GM10847 (cell line): ENCODE data around the gene P2RX3.

Experiments used
- POLR2A ChIP-seq: IDR thresholded peaks from 2 replicates; pipeline ENCODE4 v1.6.1; 2011; ENCODE audit not compliant: insufficient read length; ENCODE audit errors: extremely low read depth

P2RX3 gene

DNA sequence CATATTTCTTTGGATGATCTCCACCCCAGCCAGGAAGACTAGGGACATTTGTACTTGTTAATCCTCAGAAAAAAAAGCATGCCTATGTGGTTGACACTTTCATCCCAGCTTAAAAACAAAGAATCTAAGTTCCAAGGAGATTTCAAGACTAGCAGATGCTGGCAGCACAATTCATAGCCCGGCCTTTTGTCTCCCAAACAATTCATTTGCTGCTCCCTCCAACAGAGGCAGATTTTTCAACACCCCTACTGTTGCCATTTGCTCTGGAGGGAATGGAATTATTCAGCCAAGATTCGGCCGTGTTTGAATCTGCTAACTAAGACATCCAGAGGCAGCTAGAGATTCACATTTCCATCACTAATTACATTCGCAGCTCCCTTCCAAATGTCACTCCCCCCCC, 15.3 kb downstream of the P2RX3 start:
- no peak for TF ChIP-seq POLR2A

DNA sequence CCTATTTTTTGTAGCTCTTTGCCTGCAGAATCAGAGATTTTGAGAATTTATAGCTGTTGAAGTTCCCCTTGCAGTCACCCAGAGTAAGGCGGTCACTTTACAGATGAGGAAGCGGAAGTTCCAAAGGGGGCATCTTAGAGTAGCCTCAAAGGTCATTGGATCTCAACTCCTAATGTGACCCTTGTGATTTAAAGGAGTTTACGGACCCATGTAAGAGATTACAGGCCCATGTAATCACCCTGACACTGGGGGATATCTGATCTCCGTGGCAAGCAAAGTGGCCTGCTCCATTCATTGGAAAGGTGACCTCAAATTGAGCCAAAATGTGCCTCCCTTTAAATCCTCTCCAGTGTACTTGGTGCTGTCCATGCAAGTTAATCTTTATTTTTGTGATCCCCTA, 15.7 kb downstream of the P2RX3 start:
- TF ChIP-seq POLR2A, result no peak

DNA sequence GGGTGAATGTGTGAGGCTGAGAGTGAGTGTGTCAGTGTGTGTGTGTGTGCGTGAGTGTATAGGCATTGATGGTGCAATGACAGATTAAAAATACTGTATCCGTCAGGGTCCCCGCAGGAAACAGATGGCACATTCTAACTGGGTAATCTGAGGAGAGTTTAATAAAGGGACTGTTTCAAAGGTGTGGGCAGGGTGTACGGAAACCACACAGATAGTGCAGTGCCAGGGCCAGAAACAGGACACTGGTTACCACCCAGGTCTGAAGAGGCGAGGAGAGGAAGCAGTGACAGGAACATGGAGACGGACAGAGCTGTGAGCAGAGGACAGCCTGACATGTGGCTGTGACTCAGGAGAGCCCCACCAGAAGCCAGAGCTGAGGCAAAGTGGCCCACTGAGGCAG, 16.5 kb downstream of the P2RX3 start:
- no peak for TF ChIP-seq POLR2A

DNA sequence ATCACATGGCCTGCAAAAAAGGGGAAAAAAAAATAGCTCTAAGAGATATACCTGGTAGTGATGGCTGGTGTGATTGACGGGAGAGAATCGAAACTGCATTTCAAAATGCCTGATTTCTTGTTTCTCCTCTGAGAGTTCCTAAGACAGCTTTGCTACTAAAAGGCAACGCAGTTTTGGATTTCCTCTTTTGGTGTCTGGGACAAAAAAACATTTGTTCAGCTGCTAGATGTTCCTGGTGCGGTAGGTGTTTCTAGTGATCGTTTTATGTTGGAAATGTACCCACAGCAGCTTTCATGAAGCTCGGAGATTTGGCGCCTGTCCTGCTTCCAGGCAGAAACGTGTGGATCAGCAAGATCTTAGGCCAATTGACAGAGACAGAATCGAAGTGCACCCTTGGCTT, 18.1 kb downstream of the P2RX3 start:
- TF ChIP-seq POLR2A, result no peak

DNA sequence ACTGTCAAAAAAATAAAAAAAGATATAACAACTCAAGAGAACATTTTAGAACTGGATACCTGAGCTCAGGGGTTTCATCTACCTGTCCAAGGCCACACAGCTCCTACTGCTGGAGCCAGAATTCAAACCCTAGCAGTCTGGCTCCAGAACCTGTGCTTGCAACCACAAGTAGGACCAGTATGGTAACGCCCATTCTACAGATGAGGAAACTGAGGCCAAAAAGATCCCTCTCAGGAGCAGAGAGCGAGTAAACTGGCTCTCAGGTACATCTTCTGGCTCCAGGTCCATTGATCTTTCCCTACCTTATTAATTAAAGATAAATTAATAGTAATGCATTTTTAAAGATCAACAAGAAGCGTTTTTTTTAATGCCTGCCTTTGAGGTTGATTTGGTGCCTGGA, 19.2 kb downstream of the P2RX3 start:
- TF ChIP-seq POLR2A, result no peak

DNA sequence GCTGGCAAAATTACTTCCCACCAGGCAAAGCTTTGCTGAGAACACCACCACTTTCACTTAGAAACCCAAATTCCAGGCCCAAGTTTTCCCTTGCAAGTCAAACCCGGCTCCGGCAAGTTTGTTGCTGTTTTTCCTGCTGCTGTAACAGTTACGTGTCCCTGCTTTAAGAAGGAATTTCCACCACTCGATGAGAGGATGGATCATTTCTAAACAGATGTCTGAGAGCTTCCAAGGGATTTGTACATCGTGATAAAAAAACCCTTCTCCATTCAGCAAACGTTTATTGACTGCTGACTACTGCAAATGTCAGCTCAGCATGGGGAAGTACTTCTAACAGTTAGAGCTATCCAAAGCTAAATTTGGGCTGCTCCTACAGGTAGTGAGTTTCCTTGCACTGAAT, 19.7 kb downstream of the P2RX3 start:
- TF ChIP-seq POLR2A, result no peak

DNA sequence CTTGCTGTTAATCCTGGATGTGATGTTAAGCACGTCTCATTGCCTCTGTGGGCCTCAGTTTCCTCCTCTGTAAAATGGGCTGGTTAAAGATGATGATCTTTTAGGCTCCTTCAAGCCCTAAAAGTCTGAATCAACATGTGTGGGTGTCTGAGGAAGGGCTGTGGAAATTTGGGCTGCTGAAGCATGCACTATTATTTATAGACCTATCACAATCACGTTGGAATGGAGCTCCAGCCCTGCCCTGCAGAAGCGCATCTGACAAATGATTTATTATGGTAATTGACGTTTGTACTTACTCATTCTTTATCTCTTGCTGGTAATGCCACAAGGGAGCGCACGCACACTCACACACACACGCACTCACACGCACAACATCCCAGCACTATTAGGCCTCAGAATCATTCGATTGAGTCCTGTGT, 20.4 kb downstream of the P2RX3 start:
- TF ChIP-seq POLR2A, result no peak

DNA sequence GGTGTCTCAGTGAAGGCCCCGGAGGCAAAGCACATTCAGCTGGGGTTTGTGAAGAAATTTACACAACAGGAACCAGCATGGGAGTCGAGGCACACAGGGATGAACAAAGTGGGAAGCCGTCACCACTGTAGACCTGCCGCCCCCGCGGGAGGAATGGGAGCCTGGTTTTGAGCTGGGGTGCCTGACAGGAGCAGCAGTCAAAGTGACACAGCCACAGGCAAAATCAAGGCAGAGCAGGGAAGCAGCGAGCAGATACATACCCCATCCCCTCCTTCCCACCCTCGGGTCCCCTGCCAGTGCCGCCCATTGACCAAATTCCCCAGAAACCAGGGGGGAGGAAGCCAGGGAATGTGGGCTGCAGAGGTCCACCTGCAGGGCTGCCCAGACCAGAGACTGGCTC, 20.8 kb downstream of the P2RX3 start:
- TF ChIP-seq POLR2A, result no peak

DNA sequence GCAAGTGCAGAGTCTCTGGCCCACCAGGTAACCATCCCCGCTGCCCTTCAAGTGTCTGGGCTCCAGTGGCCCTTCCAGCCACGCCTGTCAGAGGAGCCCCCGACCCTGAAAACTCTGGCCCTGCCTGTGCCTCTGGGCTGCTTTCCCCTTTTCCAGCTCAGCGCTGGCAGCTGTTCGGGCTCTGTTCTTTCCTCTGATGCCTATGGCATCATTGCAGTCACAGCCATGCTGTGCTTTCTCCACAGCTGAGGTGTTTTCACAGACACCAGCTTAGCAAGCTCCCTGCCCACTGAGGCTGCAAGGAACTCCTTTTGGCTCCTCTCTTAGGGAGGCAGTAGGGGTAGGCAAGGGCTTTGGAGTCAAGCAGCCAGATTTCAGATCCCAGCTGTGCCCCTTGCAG, 21.2 kb downstream of the P2RX3 start:
- no peak for TF ChIP-seq POLR2A

DNA sequence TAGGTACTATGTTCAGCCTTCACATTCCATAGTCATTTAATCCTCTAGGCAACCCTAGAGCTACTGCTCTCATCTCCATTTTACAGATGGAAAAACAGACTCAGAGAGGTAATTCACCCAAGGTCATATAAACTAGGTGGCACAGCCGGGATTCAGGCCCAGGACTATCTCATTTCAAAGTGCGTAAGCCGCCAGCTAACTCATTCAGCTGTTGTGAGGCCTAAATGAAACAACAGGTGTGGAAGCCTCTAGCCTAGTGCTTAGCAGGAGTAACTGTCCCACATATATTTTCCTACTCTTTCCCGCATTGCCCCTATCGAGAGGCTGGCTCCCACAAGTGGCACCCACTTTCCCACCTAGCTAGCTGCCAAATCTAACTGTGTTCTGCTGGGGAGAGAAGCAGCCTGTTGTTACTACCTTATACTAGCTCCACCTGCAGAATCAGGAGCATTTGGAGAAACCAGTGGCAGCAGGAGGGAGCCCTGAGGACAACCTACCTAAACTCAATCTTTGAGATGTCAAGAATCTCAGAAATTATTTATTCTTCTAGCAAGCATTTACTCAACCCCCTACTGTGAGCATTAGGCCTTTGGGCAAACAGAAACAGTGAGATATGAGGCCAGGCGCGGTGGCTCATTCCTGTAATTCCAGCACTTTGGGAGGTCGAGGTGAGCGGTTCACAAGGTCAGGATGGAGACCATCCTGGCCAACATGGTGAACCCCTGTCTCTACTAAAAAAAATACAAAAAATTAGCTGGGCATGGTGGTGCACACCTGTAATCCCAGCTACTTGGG, 21.9 kb downstream of the P2RX3 start:
- no peak for TF ChIP-seq POLR2A

DNA sequence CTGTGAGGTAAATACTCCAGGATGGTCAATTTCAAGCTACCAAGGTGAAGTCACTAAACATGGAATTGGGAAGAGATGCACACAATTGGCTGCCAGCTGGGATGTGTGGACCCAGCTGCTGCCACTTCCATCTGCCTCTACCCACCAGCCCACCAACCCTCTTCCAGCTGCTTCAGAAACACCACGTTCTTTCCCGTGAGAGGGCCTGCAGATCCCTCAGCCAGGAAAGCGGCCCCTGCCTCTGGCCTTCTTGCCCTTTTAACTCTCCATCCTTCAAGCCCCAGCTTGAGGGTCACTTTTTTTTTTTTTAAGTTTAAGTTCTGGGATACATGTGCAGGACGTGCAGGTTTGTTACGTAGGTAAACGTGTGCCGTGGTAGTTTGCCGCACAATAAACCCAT, 22.8 kb downstream of the P2RX3 start:
- TF ChIP-seq POLR2A, result no peak

DNA sequence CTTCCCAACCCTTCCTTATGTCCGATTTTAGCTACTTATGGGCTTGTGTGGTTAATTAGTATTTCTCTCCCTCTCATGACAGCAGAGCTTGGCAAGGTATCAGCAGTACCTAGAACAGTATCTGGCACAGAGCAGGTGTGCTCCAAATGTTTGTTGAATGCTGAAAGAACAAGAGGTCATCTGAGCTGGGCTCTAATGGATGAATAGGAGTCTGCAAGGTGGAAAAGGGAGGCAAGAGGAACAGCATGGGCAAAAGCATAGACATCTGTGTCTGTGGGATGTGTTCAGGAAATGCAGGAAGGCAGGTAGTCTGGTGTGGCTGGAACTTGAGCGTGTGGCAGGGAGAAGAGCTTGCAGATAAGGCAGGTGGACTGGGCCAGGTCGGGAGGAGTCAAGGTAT, 23.8 kb downstream of the P2RX3 start:
- no peak for TF ChIP-seq POLR2A

DNA sequence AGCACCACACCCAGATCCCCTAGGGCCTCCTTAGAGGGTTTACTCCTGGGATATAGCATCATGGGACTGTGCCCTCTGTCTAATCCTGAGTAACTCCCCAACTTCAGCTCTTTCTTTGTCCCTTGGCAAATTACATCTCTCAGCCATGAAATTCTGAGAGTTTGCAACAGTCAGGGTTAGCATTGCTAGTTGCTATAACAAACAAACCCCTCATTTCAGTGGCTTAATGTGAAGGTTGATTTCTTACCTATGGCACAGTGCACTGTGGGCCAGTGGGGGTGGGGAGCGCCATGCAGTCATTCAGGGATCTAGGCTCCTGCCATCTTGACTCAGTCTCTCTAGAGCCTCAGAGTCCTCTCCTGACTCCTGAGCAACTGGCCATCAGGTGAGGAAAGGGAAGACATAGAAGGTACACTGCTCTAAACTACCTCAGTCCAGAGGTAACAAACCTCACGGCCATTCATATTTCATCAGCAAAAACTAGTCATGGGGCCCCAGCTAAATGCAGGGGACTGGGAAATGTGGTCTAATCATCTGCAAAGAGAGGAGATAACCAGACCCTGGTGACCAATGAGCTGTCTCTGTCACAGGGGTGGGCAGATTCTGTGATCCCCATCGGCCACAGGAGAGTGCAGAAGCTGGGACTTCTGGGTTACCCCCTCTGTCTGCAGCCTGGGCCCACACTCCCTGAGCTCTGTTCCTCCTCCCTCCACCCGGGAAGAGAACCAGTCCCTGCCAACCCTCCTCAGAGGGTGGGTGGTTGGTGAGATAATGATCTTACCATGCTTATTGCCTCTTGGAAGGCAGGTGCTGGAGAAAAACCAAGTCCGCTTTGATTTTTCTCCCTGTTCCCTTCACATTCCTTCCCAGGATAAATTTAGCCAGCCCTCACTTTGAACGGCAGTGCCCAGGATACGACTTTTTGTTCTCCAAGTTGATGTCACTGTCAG, 25.3 kb downstream of the P2RX3 start:
- no peak for TF ChIP-seq POLR2A

DNA sequence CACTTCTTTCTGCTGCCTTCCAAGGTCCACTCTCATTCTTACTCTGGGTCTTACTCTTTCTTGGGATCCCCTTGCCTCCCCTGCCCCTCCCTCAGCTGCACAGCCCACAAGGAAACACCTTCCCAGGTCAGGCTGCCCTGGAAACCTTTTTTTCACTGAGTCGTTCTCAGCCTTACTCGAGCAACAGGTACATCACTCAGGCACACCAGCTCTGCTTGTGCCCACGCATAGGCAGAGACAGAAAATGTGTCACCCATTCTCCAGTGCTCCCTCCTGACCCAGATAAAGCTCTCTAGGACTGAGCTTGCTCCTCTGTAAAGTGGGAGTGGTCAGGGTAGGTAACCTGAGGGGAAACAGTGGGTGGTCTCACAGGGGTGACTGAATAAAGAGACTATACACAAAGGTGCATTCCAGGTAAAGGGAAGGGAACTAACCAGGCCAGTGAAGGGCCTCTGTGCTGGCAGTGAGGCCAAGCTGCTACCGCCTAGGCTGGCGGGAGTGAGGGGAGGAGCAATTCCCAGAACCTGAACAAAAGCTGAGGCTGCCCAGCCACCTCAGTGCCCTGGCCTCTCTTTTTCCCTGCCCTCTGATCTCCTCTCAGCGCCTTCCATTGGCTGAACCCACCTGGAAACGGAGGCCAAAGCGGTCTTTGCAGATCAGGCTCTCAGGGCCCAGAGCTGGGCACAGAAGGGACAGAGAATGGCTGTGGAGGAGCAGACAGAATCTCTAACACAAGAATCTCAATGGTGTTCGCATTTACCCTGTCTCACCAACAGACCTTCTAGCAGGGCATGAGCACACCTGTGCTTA, 26.9 kb downstream of the P2RX3 start:
- no peak for TF ChIP-seq POLR2A

DNA sequence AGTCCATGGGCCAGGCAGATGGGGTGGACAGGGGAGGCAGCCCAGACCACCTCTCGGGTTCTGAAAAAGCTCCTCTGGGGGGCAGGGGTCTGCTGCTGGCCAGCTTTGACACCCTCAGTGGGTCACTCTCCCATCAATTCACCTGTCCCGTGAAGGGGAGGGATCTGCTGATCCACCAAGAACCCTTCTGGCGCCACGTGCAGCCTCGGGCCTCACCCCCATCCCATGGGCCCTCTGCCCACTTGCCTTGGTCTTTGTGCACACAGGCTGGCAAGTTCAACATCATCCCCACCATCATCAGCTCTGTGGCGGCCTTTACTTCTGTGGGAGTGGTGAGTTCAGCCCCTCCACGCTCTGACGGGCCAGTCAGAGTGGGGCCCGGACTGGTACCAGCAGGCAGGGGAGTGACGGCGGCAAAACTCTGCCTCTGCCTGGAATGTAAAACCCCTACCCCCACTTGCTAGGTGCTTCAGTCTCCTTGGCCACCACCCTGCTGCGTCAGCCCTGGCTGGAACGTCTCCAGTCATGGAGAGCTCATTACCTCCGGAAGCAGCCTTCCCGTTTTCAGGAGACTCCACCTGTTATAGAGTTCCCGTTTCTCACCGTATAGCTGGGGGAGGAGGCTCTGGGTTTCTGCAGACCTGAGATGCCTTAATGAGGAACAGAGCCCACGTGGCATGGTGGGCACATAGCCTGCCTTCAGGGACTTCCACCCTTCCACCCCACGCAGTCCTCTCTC, 30.1 kb downstream of the P2RX3 start:
- no peak for TF ChIP-seq POLR2A
